Common myeloid progenitor, CD34-positive (primary cell): Measurements from ENCODE around the gene ZP1.
A peak's percentile ranks its signal among the peaks of the same experiment; 100 is the strongest.

Experiments
- CTCF ChIA-PET: fragments of 350-600 bp; sonication (Branson Sonifier 250); formaldehyde crosslinking; loops from one replicate; lab custom pipeline; 2021; ENCODE audit warnings: antibody characterized with exemption; lab: Charles Lee
- POLR2A ChIA-PET: fragments of 350-600 bp; sonication (Branson Sonifier 250); formaldehyde crosslinking; loops from one replicate; lab custom pipeline; 2021; ENCODE audit warnings: antibody characterized with exemption; lab: Charles Lee
- DNase-seq, 3 donors: peaks; one replicate each; pipeline versions ENCODE4 v3.0.0 to v3.0.0-alpha.2; 2013
- H3K27ac ChIP-seq, 2 experiments: 1 replicate in 1 of 2; 2 replicates in 1 of 2; pipeline ENCODE4 v1.7.0; 2013; ENCODE audit warnings: inconsistent platforms in 2 of 2, low read length in 2 of 2, mild to moderate bottlenecking in 2 of 2, low read depth in 1 of 2, moderate library complexity in 1 of 2; ENCODE audit not compliant: severe bottlenecking in 2 of 2, insufficient read depth in 1 of 2, poor library complexity in 1 of 2
- H3K27me3 ChIP-seq, 5 experiments: replicated peaks in 2 of 5; 1 replicate in 3 of 5; 2 replicates in 2 of 5; pipeline versions ENCODE4 v1.6.1 to v1.7.0; 2013; ENCODE audit warnings: low read length in 4 of 5, mild to moderate bottlenecking in 2 of 5, moderate library complexity in 2 of 5, inconsistent platforms in 1 of 5; ENCODE audit not compliant: insufficient read depth in 5 of 5, control insufficient read depth in 4 of 5
- H3K36me3 ChIP-seq, 4 experiments: 1 replicate in 2 of 4; 2 replicates in 2 of 4; pipeline versions ENCODE4 v1.6.1 to v1.7.0; 2013; ENCODE audit warnings: low read length in 3 of 4, control low read depth in 1 of 4, mild to moderate bottlenecking in 1 of 4; ENCODE audit not compliant: control insufficient read depth in 4 of 4, insufficient read depth in 4 of 4
- H3K4me1 ChIP-seq, 4 experiments: 1 replicate in 3 of 4; 2 replicates in 1 of 4; pipeline versions ENCODE4 v1.6.1 to v1.7.1; 2013; ENCODE audit warnings: low read length in 3 of 4, mild to moderate bottlenecking in 3 of 4, control low read depth in 1 of 4, inconsistent platforms in 1 of 4, moderate library complexity in 1 of 4; ENCODE audit not compliant: control insufficient read depth in 4 of 4, insufficient read depth in 4 of 4; ENCODE audit errors: control extremely low read depth in 1 of 4
- H3K4me3 ChIP-seq, 7 experiments: 1 replicate in 4 of 7; 2 replicates in 3 of 7; pipeline versions ENCODE4 v1.5.1 to v1.7.0; 2013; ENCODE audit warnings: mild to moderate bottlenecking in 7 of 7, low read length in 6 of 7, moderate library complexity in 6 of 7, inconsistent platforms in 2 of 7, low read depth in 2 of 7, control low read depth in 1 of 7; ENCODE audit not compliant: insufficient read depth in 4 of 7, control insufficient read depth in 1 of 7; ENCODE audit errors: extremely low read depth in 1 of 7
- H3K9me3 ChIP-seq, 5 experiments: 1 replicate in 4 of 5; 2 replicates in 1 of 5; pipeline versions ENCODE4 v1.6.1 to v1.7.1; 2013; ENCODE audit warnings: low read length in 4 of 5, mild to moderate bottlenecking in 2 of 5, inconsistent platforms in 1 of 5, low read depth in 1 of 5, moderate library complexity in 1 of 5; ENCODE audit not compliant: control insufficient read depth in 4 of 5, insufficient read depth in 2 of 5; ENCODE audit errors: control extremely low read depth in 1 of 5
- WGBS: methylation state at CpG from one replicate; pipeline ENCODE4 v1.1.5; 2013; ENCODE audit not compliant: insufficient coverage; 5-methylcytosine and 5-hydroxymethylcytosine counted together

ZP1 gene

GRCh38 chr11:60844045-60844869 is 23.1 kb upstream of the ZP1 start:
- Histone ChIP-seq H3K4me1 (peaks cover 15 to 49% (median 43%) of the 10 kb centered on the region in 4 experiments), H3K9me3 (no peaks in the 10 kb centered on the region), H3K36me3 (peaks cover 2 to 36% (median 16%) of the 10 kb centered on the region in 4 experiments), H3K27me3 (no peaks in the 10 kb centered on the region), H3K4me3 (peak overlapping the region in 5 of 7 experiments; percentile 5 to 97 (median 83)), H3K27ac (peak overlapping the region in 1 of 2 experiments; percentile 74)
- ChIA-PET POLR2A (no interaction called here), CTCF (interaction anchor here (1.1 to 2.8 kb wide), 5 partner anchors 11 to 55 kb away, joined by 3 to 17 read pairs (median 9); partner anchors contain the start of gene PTGDR2)
- DNase-seq: no peak
- 82% methylated on average over 10 of the region's 10 CpGs for WGBS

- Histone ChIP-seq H3K27me3 (no peaks in the 10 kb centered on the region), H3K4me3 (no peak overlapping the region), H3K27ac (no peak overlapping the region), H3K4me1 (peaks cover 15 to 49% (median 45%) of the 10 kb centered on the region in 4 experiments), H3K36me3 (peaks cover 5 to 42% (median 20%) of the 10 kb centered on the region in 4 experiments), H3K9me3 (no peaks in the 10 kb centered on the region)
- ChIA-PET POLR2A (no interaction called here), CTCF (interaction anchor here (2.4 to 2.7 kb wide), 2 partner anchors 11 to 42 kb away, joined by 9 to 17 read pairs; partner anchors contain the start of gene PTGDR2)
- 70% methylated on average over 4 of the region's 4 CpGs for WGBS
- no peak for DNase-seq
Observed at GRCh38 chr11:60844870-60845221, 22.5 kb upstream of the ZP1 start.

DNA sequence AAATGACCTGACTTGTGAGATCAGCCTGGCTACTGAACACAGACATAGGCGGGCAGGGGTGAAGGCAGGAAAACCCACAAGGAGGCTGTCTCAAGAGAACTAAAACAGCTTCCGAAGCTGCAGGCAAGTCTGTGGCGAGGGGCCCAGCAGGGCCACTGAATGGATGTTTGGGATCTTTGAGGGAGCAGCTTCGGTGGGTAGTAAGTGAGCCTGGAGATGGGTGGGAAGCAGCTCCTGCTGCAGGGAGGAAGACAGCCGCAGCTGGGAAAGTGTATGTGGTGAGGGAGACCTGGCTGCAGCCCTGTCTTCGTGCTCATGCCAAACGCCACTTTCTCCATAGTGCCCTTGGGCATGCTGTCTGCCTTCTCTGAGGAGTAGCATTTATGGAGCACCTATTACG is 22.0 kb upstream of the ZP1 start:
- no peak for DNase-seq
- H3K36me3 ChIP-seq: peaks cover 7 to 47% (median 24%) of the 10 kb centered on the region in 4 experiments

GRCh38 chr11:60847281-60847680 is 20.1 kb upstream of the ZP1 start:
- Histone ChIP-seq H3K9me3 (no peaks in the 10 kb centered on the region), H3K27me3 (no peaks in the 10 kb centered on the region), H3K4me1 (peaks cover 15 to 42% (median 38%) of the 10 kb centered on the region in 4 experiments), H3K36me3 (peaks cover 7 to 66% (median 38%) of the 10 kb centered on the region in 4 experiments), H3K4me3 (no peak overlapping the region), H3K27ac (no peak overlapping the region)
- 81% methylated on average over 13 of the region's 13 CpGs for WGBS
- no peak for DNase-seq
- ChIA-PET CTCF (interaction anchor here (0.7 to 4.4 kb wide), 3 partner anchors 16 to 82 kb away, joined by 3 to 17 read pairs (median 3); no protein-coding TSS in a partner anchor), POLR2A (interaction anchor here (0.6 kb wide), 1 partner anchor 1473 kb away, joined by 4 read pairs; no protein-coding TSS in a partner anchor)

More for the DNA sequence above, 22.0 kb upstream of the ZP1 start:
- 100% methylated on average over 8 of the region's 8 CpGs for WGBS
- Histone ChIP-seq H3K4me1 (peaks cover 15 to 49% (median 45%) of the 10 kb centered on the region in 4 experiments), H3K27ac (no peak overlapping the region), H3K4me3 (no peak overlapping the region), H3K27me3 (no peaks in the 10 kb centered on the region), H3K9me3 (no peaks in the 10 kb centered on the region)
- CTCF ChIA-PET: interaction anchor here (2.4 to 4.4 kb wide), 2 partner anchors 10 to 42 kb away, joined by 9 to 17 read pairs; partner anchors contain the start of gene PTGDR2
- POLR2A ChIA-PET: no interaction called here

DNA sequence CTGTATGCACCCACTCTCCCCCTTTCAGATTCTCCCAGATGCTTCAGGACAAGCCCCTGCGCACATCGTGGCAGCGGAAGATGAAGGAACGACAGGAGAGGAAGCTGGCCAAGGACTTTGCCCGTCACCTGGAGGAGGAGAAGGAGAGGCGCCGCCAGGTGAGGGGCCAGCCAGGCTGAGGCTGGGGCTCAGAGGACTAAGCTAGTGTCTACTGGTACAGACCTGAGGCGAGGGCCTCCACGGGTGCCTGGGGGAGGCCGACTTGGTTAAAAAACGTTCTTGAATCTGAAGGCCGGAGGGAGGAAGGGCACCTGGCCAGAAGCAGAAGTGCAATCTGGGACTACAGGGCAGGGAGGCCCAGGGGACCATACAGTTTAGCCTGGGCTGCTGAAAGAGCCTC is 19.4 kb upstream of the ZP1 start:
- POLR2A ChIA-PET: interaction anchor here (0.6 kb wide), 1 partner anchor 1472 kb away, joined by 4 read pairs; no protein-coding TSS in a partner anchor
- DNase-seq: no peak
- peaks cover 15 to 37% (median 31%) of the 10 kb centered on the region in 4 experiments for H3K4me1 ChIP-seq
- H3K4me3 ChIP-seq: no peak overlapping the region
- no peaks in the 10 kb centered on the region for H3K9me3 ChIP-seq
- CTCF ChIA-PET: interaction anchor here (4.4 kb wide), 1 partner anchor 40 kb away, joined by 17 read pairs; no protein-coding TSS in a partner anchor
- 90% methylated on average over 12 of the region's 12 CpGs for WGBS
- H3K36me3 ChIP-seq: peaks cover 7 to 69% (median 41%) of the 10 kb centered on the region in 4 experiments
- no peaks in the 10 kb centered on the region for H3K27me3 ChIP-seq
- no peak overlapping the region for H3K27ac ChIP-seq

GRCh38 chr11:60848714-60849151 is 18.6 kb upstream of the ZP1 start:
- Histone ChIP-seq H3K27ac (peak overlapping the region in 1 of 2 experiments; percentile 50), H3K9me3 (no peaks in the 10 kb centered on the region), H3K4me1 (peaks cover 6 to 33% (median 30%) of the 10 kb centered on the region in 4 experiments), H3K4me3 (no peak overlapping the region), H3K27me3 (no peaks in the 10 kb centered on the region), H3K36me3 (peaks cover 7 to 75% (median 43%) of the 10 kb centered on the region in 4 experiments)
- ChIA-PET POLR2A (no interaction called here), CTCF (interaction anchor here (0.7 to 4.4 kb wide), 6 partner anchors 12 to 162 kb away, joined by 3 to 17 read pairs (median 4); no protein-coding TSS in a partner anchor)
- WGBS: 52% methylated on average over 10 of the region's 10 CpGs
- DNase-seq: peak in 1 of 3 donors; percentile 30
